WERI-Rb-1 (cell line): Measurements from ENCODE around the gene SIX5.

ENCODE experiments used
- DNase-seq: peaks from one replicate; pipeline ENCODE4 v3.0.0-alpha.2; 2020
- H3K27ac ChIP-seq: fragments of 250-450 bp; sonication (Bioruptor Pico); 2 replicates; pipeline ENCODE4 v1.5.1; 2020; ENCODE audit warnings: mild to moderate bottlenecking, moderate library complexity
- H3K27me3 ChIP-seq: fragments of 250-450 bp; sonication (Bioruptor Pico); 2 replicates; pipeline ENCODE4 v1.5.1; 2021; ENCODE audit warnings: mild to moderate bottlenecking, low read depth, moderate library complexity; ENCODE audit not compliant: insufficient read depth, severe bottlenecking
- H3K36me3 ChIP-seq: fragments of 250-450 bp; sonication (Bioruptor Pico); 2 replicates; pipeline ENCODE4 v1.5.1; 2020; ENCODE audit warnings: mild to moderate bottlenecking, moderate library complexity
- H3K4me3 ChIP-seq: 2 replicates; pipeline ENCODE4 v1.5.1; 2011; ENCODE audit warnings: low read depth, mild to moderate bottlenecking, control low read depth, low read length
- H3K9me3 ChIP-seq: fragments of 250-450 bp; sonication (Bioruptor Pico); 2 replicates; pipeline ENCODE4 v1.5.1; 2021; ENCODE audit warnings: mild to moderate bottlenecking, moderate library complexity; ENCODE audit not compliant: severe bottlenecking
- TF ChIP-seq, protein P1 (sequence below): IDR thresholded peaks from 2 replicates; pipeline ENCODE4 v1.5.1; 2011; ENCODE audit warnings: low read depth, mild to moderate bottlenecking, control low read depth, inconsistent platforms, low read length

SIX5 gene

DNA sequence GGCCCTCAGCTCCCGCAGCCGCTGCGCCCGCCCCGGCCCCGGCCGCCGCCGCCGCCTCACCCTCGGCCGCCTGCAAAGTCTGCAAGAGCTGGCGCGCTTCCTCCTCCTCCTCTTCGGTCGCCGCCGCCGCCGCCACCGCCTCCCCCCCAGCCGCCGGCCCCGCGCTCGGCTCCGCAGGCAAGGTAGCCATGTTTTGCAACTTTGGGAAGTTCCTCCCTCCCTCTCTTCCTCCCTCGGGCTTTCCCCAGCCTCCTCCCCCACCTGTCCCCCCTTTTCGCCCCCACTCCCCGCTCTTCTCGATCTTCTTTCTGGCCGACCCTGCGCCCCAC, 433 bp downstream of the SIX5 start:
- no peaks in the 10 kb centered on the region for H3K27me3 ChIP-seq
- peak overlapping the region; percentile 78 for H3K27ac ChIP-seq
- peak overlapping the region; percentile 62 for H3K4me3 ChIP-seq
- TF ChIP-seq, protein P1, sequence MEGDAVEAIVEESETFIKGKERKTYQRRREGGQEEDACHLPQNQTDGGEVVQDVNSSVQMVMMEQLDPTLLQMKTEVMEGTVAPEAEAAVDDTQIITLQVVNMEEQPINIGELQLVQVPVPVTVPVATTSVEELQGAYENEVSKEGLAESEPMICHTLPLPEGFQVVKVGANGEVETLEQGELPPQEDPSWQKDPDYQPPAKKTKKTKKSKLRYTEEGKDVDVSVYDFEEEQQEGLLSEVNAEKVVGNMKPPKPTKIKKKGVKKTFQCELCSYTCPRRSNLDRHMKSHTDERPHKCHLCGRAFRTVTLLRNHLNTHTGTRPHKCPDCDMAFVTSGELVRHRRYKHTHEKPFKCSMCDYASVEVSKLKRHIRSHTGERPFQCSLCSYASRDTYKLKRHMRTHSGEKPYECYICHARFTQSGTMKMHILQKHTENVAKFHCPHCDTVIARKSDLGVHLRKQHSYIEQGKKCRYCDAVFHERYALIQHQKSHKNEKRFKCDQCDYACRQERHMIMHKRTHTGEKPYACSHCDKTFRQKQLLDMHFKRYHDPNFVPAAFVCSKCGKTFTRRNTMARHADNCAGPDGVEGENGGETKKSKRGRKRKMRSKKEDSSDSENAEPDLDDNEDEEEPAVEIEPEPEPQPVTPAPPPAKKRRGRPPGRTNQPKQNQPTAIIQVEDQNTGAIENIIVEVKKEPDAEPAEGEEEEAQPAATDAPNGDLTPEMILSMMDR: no peak
- H3K9me3 ChIP-seq: no peaks in the 10 kb centered on the region
- peak; percentile 45 for DNase-seq
- no peaks in the 10 kb centered on the region; the same call in 1 of the 2 replicates for H3K36me3 ChIP-seq

DNA sequence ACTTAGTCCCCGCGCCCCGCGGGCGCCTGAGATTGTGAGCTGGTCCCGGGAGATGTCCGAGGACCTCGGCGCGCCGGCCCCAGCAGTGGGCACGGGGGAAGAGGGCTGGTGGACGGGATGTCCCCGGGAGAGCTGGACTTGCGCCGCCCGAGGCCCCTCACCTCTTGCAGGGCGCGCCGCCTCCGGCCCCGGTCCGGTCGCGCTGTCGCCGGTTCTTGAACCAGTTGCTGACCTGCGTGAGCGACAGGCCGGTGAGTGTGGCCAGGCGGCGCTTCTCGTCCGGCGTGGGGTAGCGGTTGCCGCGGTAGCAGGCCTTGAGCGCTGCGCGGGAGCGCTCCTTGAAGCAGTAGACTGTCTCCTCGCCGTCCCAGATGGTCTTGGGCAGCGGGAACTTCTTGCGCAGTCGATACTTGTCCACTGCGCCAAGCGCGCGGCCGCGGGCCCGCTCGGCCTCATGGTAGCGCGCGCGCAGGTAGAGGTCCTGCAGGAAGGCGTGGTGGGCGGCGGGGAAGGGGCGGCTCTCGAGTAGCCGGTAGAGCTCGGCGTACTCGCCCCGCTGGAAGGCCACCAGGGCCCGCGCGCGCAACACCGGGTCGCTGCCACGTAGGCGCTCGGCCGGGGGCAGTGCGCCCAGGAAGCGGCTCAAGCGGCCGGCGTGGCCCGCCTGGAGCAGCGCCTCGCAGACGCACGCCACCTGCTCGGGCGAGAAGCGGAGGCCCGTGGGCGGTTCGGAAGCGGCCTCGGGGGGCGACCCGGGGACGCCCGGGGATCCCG, 984 bp downstream of the SIX5 start:
- TF ChIP-seq, protein P1: no peak
- H3K4me3 ChIP-seq: peak overlapping the region; percentile 62
- H3K27ac ChIP-seq: peak overlapping the region; percentile 60
- H3K9me3 ChIP-seq: no peaks in the 10 kb centered on the region
- H3K36me3 ChIP-seq: no peaks in the 10 kb centered on the region; the same call in 1 of the 2 replicates
- DNase-seq: peak; percentile 70
- no peaks in the 10 kb centered on the region for H3K27me3 ChIP-seq

DNA sequence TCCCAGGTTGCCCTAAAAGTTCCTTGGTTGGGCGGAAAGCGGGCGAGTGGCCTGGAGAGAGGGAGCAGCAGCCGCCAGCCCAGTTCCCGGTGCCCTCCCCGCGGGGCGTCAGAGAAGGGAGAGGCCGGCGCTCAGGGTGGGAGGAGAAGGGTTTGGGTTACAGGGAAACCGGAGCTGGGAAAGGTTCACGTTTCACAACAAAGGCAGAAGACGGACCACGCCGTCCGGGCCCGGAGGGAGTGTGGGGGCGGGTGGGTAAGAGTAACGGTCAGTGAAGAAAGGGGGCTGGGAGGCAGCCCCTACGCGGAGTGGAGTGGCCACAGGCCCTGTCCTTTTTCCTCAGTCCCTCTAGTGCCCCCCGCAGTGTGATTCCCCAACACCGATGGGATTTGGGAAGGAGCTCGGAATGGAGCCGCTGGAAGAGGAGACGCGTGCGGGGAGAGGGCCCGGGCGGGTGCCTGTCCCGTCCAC, 1.6 kb downstream of the SIX5 start:
- no peaks in the 10 kb centered on the region for H3K9me3 ChIP-seq
- H3K27me3 ChIP-seq: no peaks in the 10 kb centered on the region
- no peaks in the 10 kb centered on the region; the same call in 1 of the 2 replicates for H3K36me3 ChIP-seq
- TF ChIP-seq, protein P1: no peak
- peak; percentile 40 for DNase-seq
- peak overlapping the region; percentile 62 for H3K4me3 ChIP-seq
- peak overlapping the region; percentile 60 for H3K27ac ChIP-seq

DNA sequence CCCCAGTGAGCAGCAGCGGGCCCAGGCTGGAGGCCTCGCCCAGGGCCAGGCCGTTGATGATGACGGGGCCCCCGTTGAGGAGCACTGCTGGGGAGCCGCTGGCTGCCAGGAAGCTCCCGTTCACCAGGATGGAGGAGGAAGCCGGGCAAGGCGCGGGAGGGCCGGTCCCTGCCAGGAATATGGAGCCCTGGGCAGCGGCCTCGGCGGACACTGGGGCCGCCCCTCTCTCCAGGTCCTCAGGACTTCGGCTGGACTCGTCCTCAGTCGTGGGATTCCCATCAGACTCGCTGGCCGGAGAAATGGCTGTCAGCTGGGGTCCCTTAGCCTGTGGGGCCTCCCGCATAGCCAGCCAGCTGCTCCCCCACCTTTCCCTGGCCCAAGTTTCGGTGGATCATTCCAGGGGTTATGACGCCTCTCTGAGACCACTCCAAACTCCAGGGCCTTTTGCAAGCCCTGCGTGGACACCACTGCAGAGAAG, 2.1 kb downstream of the SIX5 start:
- TF ChIP-seq, protein P1: no peak
- H3K4me3 ChIP-seq: peak overlapping the region; percentile 62
- DNase-seq: no peak
- peak overlapping the region; percentile 60; the same call in 1 of the 2 replicates for H3K27ac ChIP-seq
- no peaks in the 10 kb centered on the region; the same call in 1 of the 2 replicates for H3K36me3 ChIP-seq
- no peaks in the 10 kb centered on the region for H3K27me3 ChIP-seq
- no peaks in the 10 kb centered on the region for H3K9me3 ChIP-seq

DNA sequence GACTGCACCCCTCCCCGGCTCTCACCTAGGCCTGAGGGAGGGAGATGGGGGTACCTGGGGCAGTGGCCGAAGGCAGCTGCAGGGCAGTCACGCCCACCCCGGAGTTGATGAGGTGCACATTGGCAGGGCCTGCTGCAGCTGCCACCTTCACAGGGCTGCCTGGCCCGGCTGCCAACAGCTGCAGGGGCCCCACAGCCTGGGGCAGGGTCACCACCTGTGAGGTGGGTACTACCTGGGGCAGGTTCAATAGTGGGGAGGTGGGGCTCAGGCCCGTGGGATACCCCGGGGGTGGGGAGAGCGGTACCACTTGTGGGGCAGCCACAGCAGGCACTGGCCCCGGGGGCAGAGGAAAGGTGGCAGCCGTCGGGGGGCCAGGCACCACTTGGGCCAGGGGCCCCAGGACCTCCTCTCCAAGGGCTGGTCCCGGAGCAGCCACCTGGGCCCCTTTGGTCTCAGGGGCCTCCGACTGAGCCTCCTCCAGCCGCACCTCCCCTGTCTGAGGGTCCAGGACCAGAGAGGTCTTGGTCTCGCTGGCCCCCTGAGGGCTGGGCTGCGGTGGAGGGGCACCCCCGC, 2.7 kb downstream of the SIX5 start:
- no peaks in the 10 kb centered on the region for H3K9me3 ChIP-seq
- no peak overlapping the region for H3K27ac ChIP-seq
- DNase-seq: no peak
- no peaks in the 10 kb centered on the region; the same call in 1 of the 2 replicates for H3K36me3 ChIP-seq
- TF ChIP-seq, protein P1: no peak
- H3K27me3 ChIP-seq: no peaks in the 10 kb centered on the region
- no peak overlapping the region for H3K4me3 ChIP-seq
